Neural progenitor cell (in vitro differentiated cells): ENCODE results near the gene LARP6.

Experiments used
- CTCF ChIP-seq: fragments of 200-600 bp; sonication (generic); IDR thresholded peaks from 2 replicates; pipeline ENCODE4 v1.5.1; 2017; ENCODE audit warnings: antibody characterized with exemption, mild to moderate bottlenecking
- EZH2phosphoT487 ChIP-seq: fragments of 200-600 bp; sonication (generic); IDR thresholded peaks from 2 replicates; pipeline ENCODE4 v1.6.1; 2017; ENCODE audit warnings: antibody characterized with exemption

DNA sequence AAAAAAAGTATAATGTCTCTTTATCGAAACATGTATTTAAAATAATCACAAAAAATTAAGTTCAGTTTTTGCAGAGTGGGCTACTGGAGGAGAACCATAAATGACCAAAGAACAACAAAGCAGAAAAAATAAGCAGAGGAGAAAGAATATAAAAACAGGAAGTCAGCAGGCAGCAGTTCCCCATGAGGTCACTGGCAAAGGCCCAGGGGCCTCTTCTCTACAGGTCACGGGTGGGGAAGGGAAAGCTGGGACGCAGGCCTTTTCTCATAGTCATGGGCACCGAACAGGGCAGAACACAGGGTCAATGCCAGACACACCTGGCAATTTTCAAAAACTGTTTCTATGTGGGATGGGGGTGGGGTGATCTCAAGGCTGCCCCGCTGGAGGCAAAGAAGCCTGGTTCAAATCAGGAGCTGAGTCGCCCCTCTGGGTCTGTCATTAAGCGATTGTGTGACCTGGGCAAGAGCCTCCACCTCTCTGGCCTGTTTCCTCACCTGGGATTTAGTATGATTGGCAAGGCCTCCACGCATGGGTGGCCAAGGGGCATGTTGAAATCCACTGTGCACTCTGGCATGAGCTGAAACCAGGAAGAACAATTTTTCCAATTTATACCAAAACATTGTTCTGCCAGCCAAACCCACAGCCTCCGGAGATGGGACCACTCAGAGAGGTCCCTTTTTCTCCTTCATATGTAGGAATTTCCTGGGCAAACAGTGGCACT, 46.8 kb downstream of the LARP6 start:
- TF ChIP-seq CTCF: no peak
- TF ChIP-seq EZH2phosphoT487: no peak
